Measurements from ENCODE around the gene PFDN5.

- no peak for TF ChIP-seq POLR2A (IDR thresholded peaks at IDR 0.05; ENCODE audit: extremely low read depth, insufficient read length)
- peak; percentile 33 for TF ChIP-seq CTCF (IDR thresholded peaks at IDR 0.05; ENCODE audit: low read depth, low read length)
These were observed 32.2 kb downstream of the PFDN5 start for GRCh38 chr12:53327435-53328042.
